SH-SY5Y (cell line): ENCODE results near the gene KCNJ6.

Experiments used
- GATA2 ChIP-seq: IDR thresholded peaks from 2 replicates; pipeline ENCODE4 v1.6.1; 2011; ENCODE audit warnings: mild to moderate bottlenecking, low read depth, low read length
- GATA3 ChIP-seq: IDR thresholded peaks from 2 replicates; pipeline ENCODE4 v1.6.1; 2011; ENCODE audit warnings: low read depth, mild to moderate bottlenecking, low read length, moderate library complexity

Gene KCNJ6

GRCh38 chr21:37636152-37636860, 280.0 kb downstream of the KCNJ6 start:
- TF ChIP-seq GATA2, result no peak
- TF ChIP-seq GATA3, result no peak

- no peak for TF ChIP-seq GATA3
- no peak for TF ChIP-seq GATA2
These were observed 284.7 kb downstream of the KCNJ6 start for GRCh38 chr21:37631319-37632117.

DNA sequence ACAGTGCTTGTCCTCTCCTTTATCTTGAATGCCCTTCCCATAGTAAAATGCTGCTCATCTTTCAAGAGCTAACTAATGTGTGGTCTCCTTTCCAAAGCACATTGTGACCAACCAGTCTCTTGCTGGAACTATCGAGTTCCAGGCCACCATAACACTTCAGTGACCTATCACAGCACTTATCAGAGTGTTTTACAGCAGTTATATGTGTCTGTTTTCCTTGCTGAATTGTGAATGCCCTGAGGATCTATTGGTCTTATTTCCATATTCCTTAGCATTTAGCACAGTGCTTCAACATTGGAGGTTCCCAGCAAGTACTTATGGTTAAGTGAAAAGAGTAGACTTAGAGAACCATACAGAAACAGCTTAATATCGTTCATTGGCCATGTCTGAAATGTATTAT, 285.4 kb downstream of the KCNJ6 start:
- TF ChIP-seq GATA2 (no peak), GATA3 (no peak)

GRCh38 chr21:37628362-37628761, 287.9 kb downstream of the KCNJ6 start:
- no peak for TF ChIP-seq GATA3
- TF ChIP-seq GATA2, result no peak

GRCh38 chr21:37627561-37627960, 288.7 kb downstream of the KCNJ6 start:
- no peak for TF ChIP-seq GATA2
- no peak for TF ChIP-seq GATA3

DNA sequence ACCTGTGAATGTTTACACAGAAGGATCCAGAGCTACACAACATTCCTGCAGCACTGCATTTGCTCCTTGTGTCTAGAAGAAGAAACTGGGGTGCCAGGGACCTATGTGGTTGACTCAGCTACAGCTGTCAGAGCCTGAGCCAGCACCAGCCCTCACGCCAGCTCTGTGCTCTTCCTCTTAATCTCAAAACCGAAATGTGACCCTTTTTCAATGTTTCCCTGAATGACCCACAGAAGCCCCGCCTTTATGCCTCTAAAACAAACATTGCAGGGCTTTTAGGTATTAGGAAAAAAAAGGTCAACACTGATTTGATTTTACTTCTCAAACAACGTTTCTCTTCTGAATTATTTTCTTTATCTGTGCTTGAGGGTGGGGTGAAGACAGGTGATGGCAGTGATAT, 289.2 kb downstream of the KCNJ6 start:
- TF ChIP-seq GATA3, result no peak
- no peak for TF ChIP-seq GATA2

DNA sequence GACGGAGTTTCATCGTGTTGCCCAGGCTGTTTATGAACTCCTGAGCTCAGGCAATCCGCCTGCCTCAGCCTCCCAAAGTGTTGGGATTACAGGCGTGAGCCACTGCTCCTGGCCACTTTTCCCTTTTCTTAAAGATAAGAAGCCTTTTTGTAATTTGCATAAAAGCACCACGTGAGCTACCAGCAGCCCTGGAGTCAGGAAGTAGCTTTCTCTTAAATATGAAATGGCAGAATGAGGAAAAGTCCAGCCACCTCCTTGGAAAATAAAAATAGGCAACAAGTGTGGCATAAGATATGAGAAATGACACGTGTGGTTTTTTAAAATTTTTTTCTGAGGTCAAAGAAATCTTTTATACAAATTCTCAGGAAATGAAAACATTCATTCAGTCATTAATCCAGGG, 289.9 kb downstream of the KCNJ6 start:
- TF ChIP-seq GATA2 (no peak), GATA3 (no peak)

DNA sequence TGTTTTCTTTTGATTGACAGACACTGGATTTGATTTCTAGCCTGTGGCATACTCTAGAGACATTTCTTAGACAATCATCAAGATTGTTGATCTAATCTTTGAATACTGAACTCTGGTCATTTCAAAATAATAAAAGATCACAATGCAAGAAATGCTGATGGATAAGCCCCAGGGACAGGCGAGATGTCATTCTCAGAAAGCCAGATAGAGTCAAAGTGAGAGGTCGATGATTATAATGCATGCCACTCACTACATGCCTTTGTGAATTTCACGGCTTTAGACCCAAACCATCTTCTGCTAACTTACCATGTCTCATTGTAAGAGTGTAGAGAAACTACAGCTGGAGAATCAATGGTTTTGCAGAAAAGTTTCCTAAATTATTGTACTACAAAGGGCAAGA, 292.6 kb downstream of the KCNJ6 start:
- TF ChIP-seq GATA3 (no peak), GATA2 (no peak)

DNA sequence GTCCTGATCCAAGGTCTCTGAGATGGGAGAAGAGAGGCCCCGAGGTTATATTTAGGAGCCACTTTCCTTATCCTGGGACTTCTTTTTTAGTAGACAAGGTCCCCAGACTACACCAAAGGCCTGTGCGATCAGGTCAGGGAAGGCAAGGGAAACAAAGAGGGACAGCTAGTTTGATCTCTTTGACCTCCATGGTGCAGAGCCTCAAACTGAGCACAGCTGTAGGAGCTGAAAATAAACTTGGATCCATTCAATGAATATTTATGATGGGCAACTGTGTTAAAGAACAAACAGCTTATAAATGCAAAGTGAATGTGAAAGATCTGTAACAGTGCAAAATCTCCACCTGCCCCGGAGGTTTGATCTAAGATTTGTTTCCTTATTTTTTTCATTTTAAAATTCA, 293.1 kb downstream of the KCNJ6 start:
- TF ChIP-seq GATA2 (no peak), GATA3 (no peak)

DNA sequence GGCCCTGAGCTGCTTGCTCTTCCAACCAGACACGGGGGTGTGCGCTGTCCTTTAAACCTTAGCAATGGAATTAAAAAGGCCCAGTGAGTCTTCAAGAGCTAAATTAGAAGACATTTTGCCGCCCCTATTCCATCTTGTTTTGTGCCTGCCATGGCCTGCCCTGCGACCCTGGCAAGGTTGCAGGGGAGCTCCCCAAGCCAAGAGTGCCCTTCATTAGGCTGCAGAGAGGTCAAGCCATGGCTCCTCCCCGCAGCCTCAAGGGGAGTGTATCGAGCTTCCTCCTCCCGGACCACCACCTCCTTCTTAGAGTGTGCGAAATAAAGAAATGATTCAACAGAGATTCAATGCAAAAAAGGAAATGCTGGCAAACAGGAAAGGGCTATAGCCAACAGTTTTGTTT, 293.5 kb downstream of the KCNJ6 start:
- TF ChIP-seq GATA3 (no peak), GATA2 (no peak)

GRCh38 chr21:37620401-37620800, 295.9 kb downstream of the KCNJ6 start:
- TF ChIP-seq GATA2, result no peak
- no peak for TF ChIP-seq GATA3

- TF ChIP-seq GATA3 (no peak), GATA2 (no peak)
These were observed 296.7 kb downstream of the KCNJ6 start for GRCh38 chr21:37619464-37619974.

DNA sequence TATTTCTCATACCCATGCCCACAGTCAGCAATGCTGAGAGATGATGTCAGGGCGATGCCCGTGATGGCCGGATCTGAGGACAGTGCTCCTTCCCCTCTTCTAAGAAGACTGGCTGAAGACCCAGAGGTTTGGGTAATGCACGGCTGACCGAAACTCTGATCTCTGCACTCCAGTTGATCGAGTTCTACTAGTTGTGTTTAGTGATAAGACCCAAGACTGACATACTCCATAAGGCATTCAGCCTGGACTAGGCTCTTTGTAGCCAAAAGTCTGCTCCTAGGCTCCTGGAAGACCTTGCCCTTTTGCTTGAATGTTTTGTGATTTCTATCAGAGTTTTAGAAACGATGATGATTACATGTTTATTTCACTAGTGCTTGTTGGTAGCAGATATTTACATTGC, 298.2 kb downstream of the KCNJ6 start:
- TF ChIP-seq GATA3, result no peak

GRCh38 chr21:37615962-37616361, 300.3 kb downstream of the KCNJ6 start:
- no peak for TF ChIP-seq GATA2
- no peak for TF ChIP-seq GATA3

- no peak for TF ChIP-seq GATA3
- no peak for TF ChIP-seq GATA2
These were observed 301.8 kb downstream of the KCNJ6 start for GRCh38 chr21:37614351-37614875.
